Upper lobe of left lung (tissue), 4 donors: ENCODE measurements around the gene MARCHF3.

Source experiments
- EP300 ChIP-seq, 4 donors: sonication (generic); formaldehyde crosslinking; IDR thresholded peaks; one replicate each; pipeline ENCODE4 v1.5.1; 2017; ENCODE audit warnings: antibody characterized with exemption in 4 of 4, control low read depth in 2 of 4
- POLR2A ChIP-seq, 4 donors: fragments of 450-650 bp; IDR thresholded peaks; one replicate each; pipeline ENCODE4 v1.5.1; 2016 to 2017; ENCODE audit warnings: antibody characterized with exemption in 4 of 4, mild to moderate bottlenecking in 2 of 4
- POLR2AphosphoS5 ChIP-seq, 2 donors: sonication (generic); formaldehyde crosslinking; IDR thresholded peaks; one replicate each; pipeline ENCODE4 v1.5.1; 2017; ENCODE audit warnings: antibody characterized with exemption in 2 of 2
- TF ChIP-seq, protein P1 (sequence below), 6 experiments: fragments of 450-650 bp in 4 of 6; fragments of 200-600 bp in 2 of 6; sonication (generic) in 2 of 6; IDR thresholded peaks; one replicate each; pipeline ENCODE4 v1.5.1; 2016 to 2019; ENCODE audit warnings: antibody characterized with exemption in 6 of 6

GRCh38 chr5:126878634-126879033 is 151.7 kb downstream of the MARCHF3 start:
- TF ChIP-seq, protein P1, sequence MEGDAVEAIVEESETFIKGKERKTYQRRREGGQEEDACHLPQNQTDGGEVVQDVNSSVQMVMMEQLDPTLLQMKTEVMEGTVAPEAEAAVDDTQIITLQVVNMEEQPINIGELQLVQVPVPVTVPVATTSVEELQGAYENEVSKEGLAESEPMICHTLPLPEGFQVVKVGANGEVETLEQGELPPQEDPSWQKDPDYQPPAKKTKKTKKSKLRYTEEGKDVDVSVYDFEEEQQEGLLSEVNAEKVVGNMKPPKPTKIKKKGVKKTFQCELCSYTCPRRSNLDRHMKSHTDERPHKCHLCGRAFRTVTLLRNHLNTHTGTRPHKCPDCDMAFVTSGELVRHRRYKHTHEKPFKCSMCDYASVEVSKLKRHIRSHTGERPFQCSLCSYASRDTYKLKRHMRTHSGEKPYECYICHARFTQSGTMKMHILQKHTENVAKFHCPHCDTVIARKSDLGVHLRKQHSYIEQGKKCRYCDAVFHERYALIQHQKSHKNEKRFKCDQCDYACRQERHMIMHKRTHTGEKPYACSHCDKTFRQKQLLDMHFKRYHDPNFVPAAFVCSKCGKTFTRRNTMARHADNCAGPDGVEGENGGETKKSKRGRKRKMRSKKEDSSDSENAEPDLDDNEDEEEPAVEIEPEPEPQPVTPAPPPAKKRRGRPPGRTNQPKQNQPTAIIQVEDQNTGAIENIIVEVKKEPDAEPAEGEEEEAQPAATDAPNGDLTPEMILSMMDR (IDR thresholded peaks at IDR 0.05), result no peak
- TF ChIP-seq POLR2A (IDR thresholded peaks at IDR 0.05), result no peak
- no peak for TF ChIP-seq EP300 (IDR thresholded peaks at IDR 0.05)
- no peak for TF ChIP-seq POLR2AphosphoS5 (IDR thresholded peaks at IDR 0.05)
